NCI-H2196 treated with DMSO at 0.1 percent for 48 hours (cell line): Measurements from ENCODE around the gene BID.

Source experiments
- DNase-seq: peaks from one replicate; lab custom pipeline; 2025; ENCODE audit not compliant: unreplicated experiment; lab: John Stamatoyannopoulos, UW

The BID gene

GRCh38 chr22:17803609-17804270, 29.5 kb upstream of the BID start:
- no peak for DNase-seq

- DNase-seq: no peak
Observed at GRCh38 chr22:17802822-17803221, 28.6 kb upstream of the BID start.

GRCh38 chr22:17802411-17802810, 28.1 kb upstream of the BID start:
- DNase-seq: no peak

GRCh38 chr22:17797721-17798559, 23.7 kb upstream of the BID start:
- no peak for DNase-seq

GRCh38 chr22:17796695-17797094, 22.4 kb upstream of the BID start:
- no peak for DNase-seq

- DNase-seq: no peak
Observed at GRCh38 chr22:17795661-17796548, 21.6 kb upstream of the BID start.

GRCh38 chr22:17794726-17795542, 20.7 kb upstream of the BID start:
- no peak for DNase-seq

GRCh38 chr22:17792854-17793434, 18.7 kb upstream of the BID start:
- DNase-seq: no peak

GRCh38 chr22:17792299-17792698, 18.0 kb upstream of the BID start:
- no peak for DNase-seq

GRCh38 chr22:17791196-17791595, 16.9 kb upstream of the BID start:
- DNase-seq: no peak

- no peak for DNase-seq
Observed at GRCh38 chr22:17789379-17790200, 15.3 kb upstream of the BID start.

- DNase-seq: no peak
Observed at GRCh38 chr22:17788528-17789378, 14.5 kb upstream of the BID start.

- DNase-seq: no peak
Observed at GRCh38 chr22:17787716-17788330, 13.6 kb upstream of the BID start.

- DNase-seq: no peak
Observed at GRCh38 chr22:17787241-17787640, 13.0 kb upstream of the BID start.

- DNase-seq: no peak
Observed at GRCh38 chr22:17786435-17787161, 12.3 kb upstream of the BID start.

- no peak for DNase-seq
Observed at GRCh38 chr22:17785185-17786184, 11.2 kb upstream of the BID start.
